ENCODE results near the gene PAQR7.

PAQR7 gene

DNA sequence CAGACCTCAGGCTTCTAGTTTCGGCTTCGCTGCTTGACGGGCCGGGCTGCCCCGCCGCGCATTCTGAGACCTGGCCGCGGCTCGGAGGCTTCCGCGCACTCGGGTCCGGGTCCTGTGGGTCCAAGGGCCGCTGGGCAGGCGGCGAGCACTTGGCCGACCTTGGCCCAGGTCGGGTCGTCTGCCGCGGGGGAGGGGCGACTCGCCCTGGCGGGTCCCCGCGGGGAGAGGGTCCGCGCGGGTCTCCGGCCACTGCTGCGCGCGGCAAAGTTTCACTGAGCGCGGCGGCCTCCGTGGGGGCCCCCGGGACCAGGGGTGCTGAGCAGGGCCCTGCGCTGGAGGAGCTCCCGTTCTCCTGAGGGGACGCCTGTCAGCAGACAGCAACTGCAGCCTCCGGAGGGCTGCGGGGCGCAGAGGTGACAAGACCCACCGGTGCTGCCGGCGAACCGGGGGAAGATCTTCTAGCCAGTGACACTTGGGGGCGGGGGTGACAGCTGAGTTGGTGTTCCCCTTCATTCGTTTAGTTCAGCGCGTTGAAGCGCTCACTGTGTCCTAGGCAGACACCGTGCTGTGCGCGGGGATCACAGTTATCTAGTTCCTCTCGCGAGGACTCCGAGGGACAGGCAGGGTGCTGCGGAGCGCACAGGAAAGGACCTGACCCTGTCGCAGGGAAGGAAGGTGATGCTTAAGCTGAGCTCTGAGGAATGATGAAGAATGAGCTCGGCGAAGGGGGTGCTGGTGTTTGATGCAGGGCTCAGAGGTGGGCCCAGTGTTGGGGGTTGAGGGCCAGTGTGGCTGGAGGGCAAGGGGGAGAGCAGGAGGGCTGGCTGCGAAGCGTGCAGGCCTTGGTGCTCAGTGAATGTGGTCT, 55.0 kb downstream of the PAQR7 start:
- in situ Hi-C loops (cut with MboI; ENCODE audit: low sequenced_read_pairs) = loop anchor here (25.0 kb wide), 1 partner anchor 958 kb away; no protein-coding TSS in a partner anchor

DNA sequence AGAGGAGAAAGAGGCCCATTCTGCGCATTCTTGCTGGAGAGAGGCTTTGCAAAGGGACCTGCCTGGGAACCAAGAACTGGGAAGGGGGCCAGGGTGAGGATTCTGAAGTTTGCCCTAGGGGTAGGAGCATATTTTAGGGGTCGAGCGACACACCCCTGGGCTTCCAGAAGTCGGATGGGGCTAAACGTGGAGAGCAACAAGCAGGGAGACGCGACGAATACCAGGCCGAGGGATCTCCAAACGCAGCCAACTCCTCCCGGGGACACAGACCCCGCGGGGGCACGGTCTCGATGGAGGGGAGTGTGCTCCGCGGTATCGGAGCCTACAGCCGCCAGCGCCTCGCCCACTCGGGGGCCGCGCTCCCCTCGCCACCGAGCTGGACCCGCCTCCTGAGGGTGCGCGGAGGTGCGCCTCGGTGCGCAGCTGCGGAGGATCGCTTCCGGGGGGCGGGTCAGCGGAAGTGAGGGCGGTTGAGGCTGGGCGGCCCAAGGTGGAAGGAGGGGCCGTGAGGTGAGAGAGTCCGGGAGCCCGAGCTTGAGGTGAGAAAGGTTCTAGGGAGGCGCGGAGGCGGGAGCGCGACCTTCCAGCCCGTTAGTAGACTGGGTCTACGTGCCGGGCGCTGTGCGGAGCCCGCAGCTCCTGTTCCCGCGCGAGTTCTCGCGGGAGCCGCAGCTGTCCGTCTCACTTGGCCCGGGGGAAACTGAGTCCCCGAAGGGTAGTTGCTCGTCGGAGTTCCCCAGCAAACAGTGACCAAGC, 55.8 kb downstream of the PAQR7 start, which contains the start of gene MTFR1L:
MTFR1L (plus strand) TSS at position 464 of the 756 bp plus-strand sequence. CDS start 3,151 bp downstream, outside the sequence.
- in situ Hi-C loops (cut with MboI; ENCODE audit: low sequenced_read_pairs) = loop anchor here (25.0 kb wide), 1 partner anchor 957 kb away; no protein-coding TSS in a partner anchor

- in situ Hi-C loops (cut with MboI; ENCODE audit: low sequenced_read_pairs) = loop anchor here (25.0 kb wide), 1 partner anchor 956 kb away; no protein-coding TSS in a partner anchor
Observed at GRCh38 chr1:25818569-25818968, 56.9 kb downstream of the PAQR7 start.

GRCh38 chr1:25817840-25818501, 57.5 kb downstream of the PAQR7 start:
- in situ Hi-C loops (cut with MboI; ENCODE audit: low sequenced_read_pairs) = loop anchor here (25.0 kb wide), 1 partner anchor 956 kb away; no protein-coding TSS in a partner anchor

GRCh38 chr1:25816112-25816718, 59.3 kb downstream of the PAQR7 start:
- in situ Hi-C loops (cut with MboI; ENCODE audit: low sequenced_read_pairs) = loop anchor here (25.0 kb wide), 1 partner anchor 954 kb away; no protein-coding TSS in a partner anchor

- in situ Hi-C loops (cut with MboI; ENCODE audit: low sequenced_read_pairs) = loop anchor here (25.0 kb wide), 1 partner anchor 953 kb away; no protein-coding TSS in a partner anchor
Observed at GRCh38 chr1:25815208-25816111, 60.0 kb downstream of the PAQR7 start.

GRCh38 chr1:25814549-25815087, 60.9 kb downstream of the PAQR7 start:
- in situ Hi-C loops (cut with MboI; ENCODE audit: low sequenced_read_pairs) = loop anchor here (25.0 kb wide), 1 partner anchor 952 kb away; no protein-coding TSS in a partner anchor

DNA sequence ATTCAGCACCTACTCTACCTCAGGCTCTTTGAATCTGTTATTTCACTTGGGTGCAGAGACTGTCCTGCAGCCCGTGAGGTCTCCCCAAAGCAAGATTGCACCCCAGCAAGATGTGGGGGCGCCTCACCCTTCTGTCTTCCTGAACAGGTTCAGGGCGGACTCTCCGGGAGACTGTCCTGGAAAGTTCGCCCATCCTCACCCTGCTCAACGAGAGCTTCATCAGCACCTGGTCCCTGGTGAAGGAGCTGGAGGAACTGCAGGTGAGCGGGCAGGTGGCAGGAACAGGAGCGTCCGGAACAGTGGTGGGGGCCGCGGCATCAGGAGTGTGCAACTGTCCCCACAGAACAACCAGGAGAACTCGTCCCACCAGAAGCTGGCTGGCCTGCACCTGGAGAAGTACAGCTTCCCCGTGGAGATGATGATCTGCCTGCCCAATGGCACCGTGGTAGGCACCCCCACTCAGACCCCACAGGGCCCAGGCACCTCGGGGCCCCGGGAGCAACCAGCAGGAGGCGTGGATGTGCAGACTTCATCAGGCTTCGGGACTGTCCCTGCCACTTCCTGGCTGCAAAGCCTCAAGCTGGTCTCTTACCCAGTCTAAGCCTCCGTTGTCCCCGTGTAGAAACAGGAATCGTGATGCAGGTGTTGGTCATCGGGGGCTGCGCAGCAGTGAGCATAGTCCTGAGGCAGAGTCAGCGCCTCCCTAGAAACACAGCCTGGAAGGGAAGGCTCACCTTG, 61.6 kb downstream of the PAQR7 start:
- in situ Hi-C loops (cut with MboI; ENCODE audit: low sequenced_read_pairs) = loop anchor here (25.0 kb wide), 1 partner anchor 952 kb away; no protein-coding TSS in a partner anchor

DNA sequence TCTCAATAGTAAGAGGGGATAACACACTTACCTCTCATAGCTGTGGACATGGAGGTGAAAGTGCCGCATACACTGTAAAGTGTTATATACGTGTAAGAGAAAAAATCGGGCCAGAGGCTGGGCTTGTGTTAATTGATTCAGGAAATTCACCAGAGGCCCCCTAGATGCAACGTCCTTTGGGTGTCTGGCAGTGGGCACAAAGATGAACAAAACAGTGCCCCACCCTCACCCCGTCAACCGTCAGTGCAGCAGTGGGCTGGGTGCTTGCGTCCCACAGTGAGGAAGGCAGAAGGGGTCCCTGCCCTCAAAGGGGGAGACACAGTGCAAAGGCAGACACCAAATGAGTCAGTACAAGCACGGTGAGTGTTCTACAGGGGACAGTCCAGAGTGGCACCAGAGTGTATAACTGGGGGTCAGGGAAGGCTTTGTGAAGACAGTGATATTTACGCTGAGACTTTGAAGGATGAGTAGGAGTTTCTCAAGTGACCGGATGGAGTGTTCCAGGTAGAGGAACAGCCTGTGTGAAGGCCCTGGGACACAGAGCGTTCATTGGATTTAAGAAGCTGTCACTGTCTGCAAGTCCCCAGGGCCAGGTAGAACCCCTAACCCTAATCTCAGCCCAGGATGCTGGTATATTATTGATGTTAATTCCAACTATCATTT, 62.3 kb downstream of the PAQR7 start:
- in situ Hi-C loops (cut with MboI; ENCODE audit: low sequenced_read_pairs) = loop anchor here (25.0 kb wide), 1 partner anchor 951 kb away; no protein-coding TSS in a partner anchor

Measured in HL-60/S4 (cell line).